SK-N-SH treated with all-trans-retinoic acid at 6 μM for 48 hours (cell line): ENCODE measurements around the gene RPTN.

Experiments
- ISL1 ChIP-seq: fragments of 250-450 bp; sonication (Bioruptor Pico); IDR thresholded peaks from 2 replicates; pipeline ENCODE4 v2.1.2; 2022; ENCODE audit warnings: mild to moderate bottlenecking, moderate library complexity
- PATZ1 ChIP-seq: fragments of 250-450 bp; sonication (Bioruptor Pico); IDR thresholded peaks from 2 replicates; pipeline ENCODE4 v1.8.0; 2020; ENCODE audit warnings: mild to moderate bottlenecking, moderate library complexity, borderline replicate concordance
- ZFP3 ChIP-seq: fragments of 250-450 bp; sonication (Bioruptor Pico); IDR thresholded peaks from 2 replicates; pipeline ENCODE4 v1.5.0; 2020; ENCODE audit warnings: mild to moderate bottlenecking, moderate library complexity
- ZFP30 ChIP-seq: fragments of 450-650 bp; formaldehyde crosslinking; IDR thresholded peaks from 2 replicates; pipeline ENCODE4 v1.5.0; 2022; ENCODE audit warnings: mild to moderate bottlenecking, moderate library complexity

GRCh38 chr1:152197361-152197941, 38.4 kb upstream of the RPTN start:
- no peak for TF ChIP-seq ZFP3
- TF ChIP-seq PATZ1 = no peak
- no peak for TF ChIP-seq ISL1 (CRISPR knock-in tag)
- no peak for TF ChIP-seq ZFP30 (CRISPR knock-in tag)
